ENCODE measurements around the gene SLC7A11.

DNA sequence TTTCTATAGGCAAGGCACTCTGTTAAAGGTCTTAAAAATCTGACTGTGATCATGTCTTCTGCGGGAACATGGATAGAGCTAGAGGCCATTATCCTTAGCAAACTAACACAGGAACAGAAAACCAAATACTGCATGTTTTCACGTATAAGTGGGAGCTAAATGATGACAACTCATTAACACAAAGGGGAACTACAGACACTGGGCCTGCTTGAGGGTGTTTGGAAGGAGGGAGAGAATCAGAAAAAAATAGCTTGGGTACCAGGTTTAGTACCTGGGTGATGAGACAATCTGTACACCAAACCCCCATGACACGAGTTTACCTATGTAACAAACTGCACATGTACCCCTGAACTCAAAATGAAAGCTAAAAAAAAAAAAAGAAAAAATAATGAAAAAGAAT, 12.1 kb downstream of the SLC7A11 start:
- no peak for TF ChIP-seq EZH2 (optimal IDR thresholded peaks at IDR 0.05; ENCODE audit: low read depth, low read length)
- TF ChIP-seq, protein P1, sequence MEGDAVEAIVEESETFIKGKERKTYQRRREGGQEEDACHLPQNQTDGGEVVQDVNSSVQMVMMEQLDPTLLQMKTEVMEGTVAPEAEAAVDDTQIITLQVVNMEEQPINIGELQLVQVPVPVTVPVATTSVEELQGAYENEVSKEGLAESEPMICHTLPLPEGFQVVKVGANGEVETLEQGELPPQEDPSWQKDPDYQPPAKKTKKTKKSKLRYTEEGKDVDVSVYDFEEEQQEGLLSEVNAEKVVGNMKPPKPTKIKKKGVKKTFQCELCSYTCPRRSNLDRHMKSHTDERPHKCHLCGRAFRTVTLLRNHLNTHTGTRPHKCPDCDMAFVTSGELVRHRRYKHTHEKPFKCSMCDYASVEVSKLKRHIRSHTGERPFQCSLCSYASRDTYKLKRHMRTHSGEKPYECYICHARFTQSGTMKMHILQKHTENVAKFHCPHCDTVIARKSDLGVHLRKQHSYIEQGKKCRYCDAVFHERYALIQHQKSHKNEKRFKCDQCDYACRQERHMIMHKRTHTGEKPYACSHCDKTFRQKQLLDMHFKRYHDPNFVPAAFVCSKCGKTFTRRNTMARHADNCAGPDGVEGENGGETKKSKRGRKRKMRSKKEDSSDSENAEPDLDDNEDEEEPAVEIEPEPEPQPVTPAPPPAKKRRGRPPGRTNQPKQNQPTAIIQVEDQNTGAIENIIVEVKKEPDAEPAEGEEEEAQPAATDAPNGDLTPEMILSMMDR (IDR thresholded peaks at IDR 0.05; ENCODE audit: low read length): no peak

All from MM.1S (cell line).